Left kidney (tissue), 2 donors: Measurements from ENCODE around the gene HNRNPA2B1. TPM values are rescaled to one million over a fixed set of nuclear protein-coding genes. Genes with fewer than 3 reads are reported as not detected.
"Not testable (repeated sequence)": the region's sequence is repeated elsewhere in the genome, so short reads cannot be mapped to it uniquely, and the experiment has no call there.

ENCODE experiments used
- DNase-seq: peaks from one replicate; pipeline ENCODE4 v3.0.0-alpha.2; 2013
- polyA plus RNA-seq: library from polyadenylated mRNA; unstranded; fragments of 120-200 nt; gene quantifications from one replicate; pipeline ENCODE4 v1.2.1, GENCODE V29; 2013; ENCODE audit not compliant: insufficient read length

HNRNPA2B1 gene
- polyA plus RNA-seq, 1 donor: 1,923 TPM

DNA sequence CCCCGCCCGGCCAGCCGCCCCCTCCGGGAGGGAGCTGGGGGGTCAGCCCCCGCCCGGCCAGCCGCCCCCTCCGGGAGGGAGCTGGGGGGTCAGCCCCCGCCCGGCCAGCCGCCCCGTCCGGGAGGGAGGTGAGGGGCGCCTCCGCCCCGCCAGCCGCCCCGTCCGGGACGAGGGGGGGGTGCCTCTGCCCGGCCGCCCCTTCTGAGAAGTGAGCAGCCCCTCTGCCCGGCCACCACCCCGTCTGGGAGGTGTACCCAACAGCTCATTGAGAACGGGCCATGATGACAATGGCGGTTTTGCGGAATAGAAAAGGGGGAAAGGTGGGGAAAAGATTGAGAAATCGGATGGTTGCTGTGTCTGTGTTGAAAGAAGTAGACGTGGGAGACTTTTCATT, 52.2 kb downstream of the HNRNPA2B1 start:
- not testable (repeated sequence) for DNase-seq

DNA sequence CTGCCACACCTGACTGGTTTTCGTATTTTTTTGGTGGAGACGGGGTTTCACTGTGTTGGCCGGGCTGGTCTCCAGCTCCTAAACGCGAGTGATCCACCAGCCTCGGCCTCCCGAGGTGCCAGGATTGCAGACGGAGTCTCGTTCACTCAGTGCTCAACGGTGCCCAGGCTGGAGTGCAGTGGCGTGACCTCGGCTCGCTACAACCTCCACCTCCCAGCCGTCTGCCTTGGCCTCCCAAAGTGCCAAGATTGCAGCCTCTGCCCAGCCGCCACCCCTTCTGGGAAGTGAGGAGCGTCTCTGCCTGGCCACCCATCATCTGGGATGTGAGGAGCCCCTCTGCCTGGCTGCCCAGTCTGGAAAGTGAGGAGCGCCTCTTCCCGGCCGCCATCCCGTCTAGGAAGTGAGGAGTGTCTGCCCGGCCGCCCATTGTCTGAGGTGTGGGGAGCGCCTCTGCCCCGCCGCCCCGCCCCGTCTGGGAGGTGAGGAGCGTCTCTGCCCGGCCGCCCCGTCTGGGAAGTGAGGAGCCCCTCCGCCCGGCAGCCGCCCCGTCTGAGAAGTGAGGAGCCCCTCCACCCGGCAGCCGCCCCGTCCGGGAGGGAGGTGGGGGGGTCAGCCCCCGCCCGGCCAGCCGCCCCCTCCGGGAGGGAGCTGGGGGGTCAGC, 52.8 kb downstream of the HNRNPA2B1 start:
- DNase-seq: not testable (repeated sequence)

DNA sequence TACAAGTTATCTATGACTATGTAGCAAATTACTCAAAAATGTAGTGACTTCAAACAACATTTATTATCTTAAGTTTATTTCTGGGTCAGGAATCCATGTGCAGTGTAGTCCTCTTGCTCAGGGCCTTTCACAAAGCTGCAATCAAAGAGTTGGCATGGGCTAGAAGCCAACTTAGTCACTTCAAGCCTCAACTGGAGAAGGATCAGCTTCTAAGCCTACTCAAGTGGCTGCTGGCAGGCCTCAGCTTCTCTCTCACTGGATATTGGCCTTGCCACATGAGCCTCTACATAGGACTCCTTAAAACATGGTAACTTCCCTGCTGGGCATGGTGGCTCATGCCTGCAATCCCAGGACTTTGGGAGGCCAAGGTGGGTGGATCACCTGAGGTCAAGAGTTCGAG, 53.5 kb downstream of the HNRNPA2B1 start:
- no peak for DNase-seq

DNA sequence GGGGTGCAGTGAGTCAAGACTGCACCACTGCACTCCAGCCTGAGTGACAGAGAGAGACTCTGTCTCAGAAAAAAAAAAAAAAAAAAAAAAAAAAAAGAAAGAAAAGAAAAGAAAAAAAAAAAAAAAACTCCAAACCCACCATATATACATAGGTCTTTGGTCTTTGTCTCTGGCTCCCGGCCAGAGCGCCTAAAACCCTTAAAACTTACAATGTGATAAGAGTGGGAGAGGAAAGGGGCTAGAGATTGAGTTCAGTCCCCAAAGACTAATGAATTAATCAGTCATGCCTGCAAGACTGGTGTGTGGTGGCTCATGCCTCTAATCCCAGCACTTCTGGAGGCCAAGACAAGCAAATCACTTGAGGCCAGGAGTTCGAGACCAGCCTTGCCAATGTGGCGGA, 55.3 kb downstream of the HNRNPA2B1 start:
- DNase-seq: no peak

DNA sequence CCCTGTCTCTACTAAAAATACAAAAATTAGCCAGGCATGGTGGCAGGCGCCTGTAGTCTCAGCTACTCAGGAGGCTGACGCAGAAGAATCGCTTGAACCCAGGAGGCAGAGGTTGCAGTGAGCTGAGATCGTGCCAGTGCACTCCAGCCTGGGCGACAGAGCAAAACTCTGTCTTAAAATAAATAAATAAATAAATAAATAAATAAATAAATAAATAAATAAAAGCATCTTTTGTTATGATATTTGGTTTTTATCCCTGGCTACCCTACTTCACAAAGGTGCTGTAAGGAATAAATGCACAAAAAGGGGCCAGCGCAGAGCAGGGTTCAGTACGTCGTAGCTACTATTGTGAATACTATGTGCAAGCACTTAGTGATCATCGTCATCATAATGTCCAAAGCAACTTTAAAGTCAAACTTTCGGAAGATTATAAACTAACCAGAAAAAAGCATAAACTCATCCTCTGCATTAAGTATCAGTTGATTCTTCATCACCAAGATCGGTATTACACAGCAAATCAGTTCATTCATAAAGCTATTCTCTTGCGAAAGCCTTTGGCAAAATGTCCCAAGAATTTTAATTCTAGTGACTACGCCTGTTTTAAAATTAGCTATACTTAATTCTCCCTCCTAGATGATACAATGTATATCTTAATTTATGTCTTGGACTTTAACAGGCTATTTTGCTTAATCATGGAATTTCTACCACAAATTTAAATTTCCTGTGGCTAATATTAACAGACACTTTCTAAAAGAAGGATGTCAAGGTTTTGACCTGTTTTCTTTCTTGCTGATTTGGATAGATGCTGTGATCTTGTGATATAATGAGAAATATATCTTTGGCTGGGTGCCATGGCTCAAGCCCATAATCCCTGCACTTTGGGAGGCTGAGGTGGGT, 56.1 kb downstream of the HNRNPA2B1 start:
- no peak for DNase-seq

DNA sequence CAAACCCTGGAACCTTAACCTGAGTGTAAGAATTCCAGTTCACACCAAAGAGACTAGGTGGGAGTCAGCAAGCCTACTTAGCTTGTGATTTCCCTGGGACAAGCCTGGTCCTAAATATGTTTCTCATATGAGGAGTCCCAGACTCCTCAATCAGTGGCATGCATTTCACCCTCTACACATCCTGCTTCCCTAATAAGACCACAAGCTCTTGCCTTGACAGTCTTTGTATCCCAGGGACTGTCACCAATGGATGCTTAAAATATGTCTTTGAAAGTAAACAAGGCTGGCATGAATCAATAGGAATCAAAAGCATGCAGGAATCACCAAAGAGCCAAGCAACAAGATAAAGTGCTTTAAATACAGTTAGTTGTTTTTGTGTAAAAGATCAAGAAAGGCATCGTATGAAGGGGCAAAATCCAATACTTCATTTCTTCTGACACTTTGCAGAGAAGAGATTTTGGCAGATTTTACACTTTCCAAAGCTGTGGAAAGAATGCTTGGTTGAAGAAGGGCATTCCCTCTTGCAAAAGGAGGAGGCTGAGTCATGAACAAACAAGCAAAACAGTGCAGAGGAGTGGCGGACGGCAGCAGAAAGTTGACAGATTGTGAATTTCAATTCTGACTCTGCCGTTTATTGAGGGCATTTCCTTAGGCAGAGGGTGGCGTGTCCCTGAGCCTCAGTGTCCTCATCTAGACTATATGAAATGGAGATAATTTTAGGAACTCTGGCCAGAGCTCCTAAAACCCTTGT, 57.1 kb downstream of the HNRNPA2B1 start:
- DNase-seq: no peak

DNA sequence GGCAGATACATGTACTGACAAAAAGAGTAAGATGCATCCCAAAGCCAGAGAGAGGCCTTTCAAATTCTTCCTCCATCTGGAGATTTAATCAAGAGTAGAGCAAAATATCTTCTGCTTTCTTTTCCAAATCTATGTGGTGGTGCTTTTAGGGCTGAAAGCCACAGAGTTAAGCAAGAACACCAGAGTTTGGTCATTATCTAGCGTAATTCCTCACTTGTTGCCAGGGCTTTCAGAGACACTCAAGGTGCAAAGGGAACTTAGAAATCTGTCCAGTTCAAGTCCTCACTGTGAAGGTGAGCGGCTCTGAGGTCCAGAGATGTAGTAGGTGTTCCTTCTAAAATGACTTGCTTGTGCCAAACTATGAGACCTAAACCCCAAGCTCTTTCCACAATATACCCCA, 59.5 kb downstream of the HNRNPA2B1 start:
- DNase-seq: no peak

DNA sequence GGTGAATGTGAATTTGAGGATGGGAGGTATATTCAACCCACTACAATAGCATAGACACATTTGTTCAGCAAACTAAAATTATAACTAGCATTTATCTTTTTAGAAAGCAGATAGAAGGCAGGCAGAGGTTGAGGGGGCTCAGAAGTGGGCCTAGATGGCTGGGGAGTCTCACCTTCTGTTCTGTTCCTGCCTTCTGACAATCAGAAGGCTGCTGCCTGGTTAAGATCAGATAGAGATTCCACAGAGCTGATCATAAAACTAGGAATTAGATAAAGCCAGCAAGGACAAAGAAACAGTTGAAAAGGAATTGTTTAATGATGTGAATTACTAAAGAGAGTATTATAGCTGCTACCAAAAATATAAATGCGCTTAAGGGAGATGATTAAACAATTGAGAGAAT, 60.2 kb downstream of the HNRNPA2B1 start:
- no peak for DNase-seq

Other genes starting within 250 kb of the HNRNPA2B1 start
- gene NFE2L3, start 48.5 kb downstream of the HNRNPA2B1 start, polyA plus RNA-seq: 49.2 TPM
- 391 TPM for gene CBX3, start 999 bp upstream of the HNRNPA2B1 start, polyA plus RNA-seq
- gene SNX10, start 91.1 kb upstream of the HNRNPA2B1 start, polyA plus RNA-seq: 20.6 TPM